ENCODE data around the gene CARD9. TPM values are rescaled to one million over a fixed set of nuclear protein-coding genes. Genes with fewer than 3 reads are reported as not detected.

The CARD9 gene
- total RNA-seq, 4 donors from 2014 or later = 0.57 to 1.1 (median 1.0) TPM

DNA sequence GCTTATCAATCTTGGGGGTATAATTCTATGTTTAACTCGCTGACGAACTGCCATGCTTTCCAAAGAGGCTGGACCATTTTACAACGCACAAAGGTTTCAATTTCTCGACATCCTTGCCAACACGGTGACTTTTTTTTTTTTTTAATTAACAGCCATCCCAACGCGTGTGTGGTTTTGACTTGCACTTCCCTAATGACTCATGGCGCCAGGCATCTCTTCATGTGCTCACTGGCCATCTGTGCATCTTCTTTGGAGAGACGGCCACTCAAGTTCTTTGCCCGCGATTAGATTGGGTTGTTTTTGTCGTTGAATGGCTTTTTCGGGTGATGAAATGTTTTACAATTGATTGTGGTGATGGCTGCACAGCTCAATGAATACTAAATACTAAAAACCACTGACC is 12.5 kb upstream of the CARD9 start:
- no peaks in the 10 kb centered on the region for H3K4me1 ChIP-seq
- intact Hi-C loops (cut with DNase I) = no loop called here
- no peak overlapping the region for H3K27ac ChIP-seq
- DNase-seq = no peak
- peaks cover 15 to 99% (median 33%) of the 10 kb centered on the region in 3 donors for H3K36me3 ChIP-seq
- no peak overlapping the region for H3K4me3 ChIP-seq
- TF ChIP-seq POLR2A (IDR thresholded peaks at IDR 0.05) = no peak
- TF ChIP-seq, protein P1, sequence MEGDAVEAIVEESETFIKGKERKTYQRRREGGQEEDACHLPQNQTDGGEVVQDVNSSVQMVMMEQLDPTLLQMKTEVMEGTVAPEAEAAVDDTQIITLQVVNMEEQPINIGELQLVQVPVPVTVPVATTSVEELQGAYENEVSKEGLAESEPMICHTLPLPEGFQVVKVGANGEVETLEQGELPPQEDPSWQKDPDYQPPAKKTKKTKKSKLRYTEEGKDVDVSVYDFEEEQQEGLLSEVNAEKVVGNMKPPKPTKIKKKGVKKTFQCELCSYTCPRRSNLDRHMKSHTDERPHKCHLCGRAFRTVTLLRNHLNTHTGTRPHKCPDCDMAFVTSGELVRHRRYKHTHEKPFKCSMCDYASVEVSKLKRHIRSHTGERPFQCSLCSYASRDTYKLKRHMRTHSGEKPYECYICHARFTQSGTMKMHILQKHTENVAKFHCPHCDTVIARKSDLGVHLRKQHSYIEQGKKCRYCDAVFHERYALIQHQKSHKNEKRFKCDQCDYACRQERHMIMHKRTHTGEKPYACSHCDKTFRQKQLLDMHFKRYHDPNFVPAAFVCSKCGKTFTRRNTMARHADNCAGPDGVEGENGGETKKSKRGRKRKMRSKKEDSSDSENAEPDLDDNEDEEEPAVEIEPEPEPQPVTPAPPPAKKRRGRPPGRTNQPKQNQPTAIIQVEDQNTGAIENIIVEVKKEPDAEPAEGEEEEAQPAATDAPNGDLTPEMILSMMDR (IDR thresholded peaks at IDR 0.05) = no peak
- H3K27me3 ChIP-seq = no peaks in the 10 kb centered on the region
- 67 to 88% methylated on average over 13 of the region's 13 CpGs for WGBS, 2 donors
- H3K9me3 ChIP-seq = no peaks in the 10 kb centered on the region

DNA sequence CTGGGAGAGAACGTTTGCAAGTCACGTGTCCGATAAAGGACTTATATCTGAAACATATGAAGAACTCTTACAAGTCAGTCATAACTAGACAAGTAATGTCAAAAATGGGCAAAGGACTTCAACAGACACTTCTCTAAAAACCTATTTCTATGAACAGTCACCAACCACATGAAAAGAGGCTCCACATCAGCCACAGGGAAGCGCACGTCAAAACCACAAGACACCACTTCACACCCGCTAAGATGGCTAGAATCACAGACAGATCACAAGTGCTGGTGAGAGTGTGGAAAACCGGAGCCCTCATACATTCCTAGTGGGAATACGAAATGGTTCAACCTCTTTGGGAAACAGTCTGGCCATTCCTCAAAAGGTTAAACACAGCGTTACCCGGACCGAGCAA is 11.5 kb upstream of the CARD9 start:
- peaks cover 15 to 100% (median 29%) of the 10 kb centered on the region in 3 donors for H3K36me3 ChIP-seq
- no peaks in the 10 kb centered on the region for H3K4me1 ChIP-seq
- H3K9me3 ChIP-seq = no peaks in the 10 kb centered on the region
- TF ChIP-seq, protein P1 (IDR thresholded peaks at IDR 0.05) = no peak
- no peak for TF ChIP-seq POLR2A (IDR thresholded peaks at IDR 0.05)
- no peaks in the 10 kb centered on the region for H3K27me3 ChIP-seq
- intact Hi-C loops (cut with DNase I) = no loop called here
- no peak overlapping the region for H3K4me3 ChIP-seq
- WGBS, 2 donors = 75 to 88% methylated on average over 11 of the region's 11 CpGs
- no peak for DNase-seq
- no peak overlapping the region for H3K27ac ChIP-seq

DNA sequence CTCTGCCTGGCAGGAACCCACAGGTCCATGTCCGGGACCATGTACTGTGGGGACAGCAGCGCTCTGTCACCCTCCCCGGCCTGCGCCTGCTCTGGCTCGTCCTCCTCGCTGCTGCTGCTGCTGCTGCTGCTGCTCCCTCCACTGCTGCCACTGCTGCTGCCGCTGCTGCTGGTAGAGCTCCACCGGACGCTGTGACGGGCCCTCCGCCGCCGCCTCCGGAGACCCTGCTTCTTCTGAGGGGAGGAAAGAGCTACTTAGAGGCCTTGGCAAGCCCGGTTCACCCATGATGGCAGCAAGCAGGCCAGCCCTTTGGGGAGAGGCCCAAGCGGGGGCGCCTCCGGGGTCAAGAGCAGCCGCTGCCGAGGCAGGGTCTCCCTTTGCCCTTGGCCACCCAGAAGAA is 10.0 kb upstream of the CARD9 start:
- Histone ChIP-seq H3K36me3 (peaks cover 24 to 100% (median 40%) of the 10 kb centered on the region in 3 donors), H3K27me3 (no peaks in the 10 kb centered on the region)
- no peak for DNase-seq

DNA sequence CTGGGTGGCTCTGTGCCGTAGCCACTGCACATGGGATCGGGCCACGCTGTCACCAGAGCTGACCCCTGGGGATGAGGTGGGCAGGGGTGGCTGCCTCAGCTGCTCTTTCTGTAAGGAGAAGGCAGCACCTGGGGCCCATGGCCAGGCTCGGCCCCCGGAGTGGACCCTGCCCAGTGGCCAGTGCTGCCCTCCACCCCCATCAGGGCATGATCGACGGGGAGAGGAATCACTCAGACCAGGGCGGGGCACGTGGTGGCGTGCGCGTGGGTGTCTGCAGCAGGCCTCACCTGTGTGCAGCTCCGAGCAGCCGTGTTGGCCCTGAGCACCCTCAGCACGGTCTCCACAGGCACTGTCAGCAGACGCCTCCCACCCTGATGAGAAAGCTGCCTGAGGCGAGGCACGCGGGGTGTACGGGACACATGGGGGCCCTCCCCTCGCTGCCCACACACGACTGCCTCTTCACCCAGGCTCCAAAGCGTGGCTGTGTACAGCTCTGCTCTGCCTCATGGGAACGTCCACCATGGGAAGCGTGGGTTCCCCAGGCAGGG is 8.6 kb upstream of the CARD9 start:
- intact Hi-C loops (cut with DNase I) = no loop called here
- DNase-seq = no peak
- Histone ChIP-seq H3K4me3 (no peak overlapping the region), H3K36me3 (peaks cover 19 to 94% (median 31%) of the 10 kb centered on the region in 3 donors), H3K27me3 (no peaks in the 10 kb centered on the region), H3K27ac (no peak overlapping the region), H3K4me1 (no peaks in the 10 kb centered on the region), H3K9me3 (no peaks in the 10 kb centered on the region)
- TF ChIP-seq, protein P1 (IDR thresholded peaks at IDR 0.05) = no peak
- TF ChIP-seq POLR2A (IDR thresholded peaks at IDR 0.05) = no peak
- WGBS, 2 donors = 85% methylated on average over 12 of the region's 25 CpGs; no CpG with 5 or more reads in 1 of the 2 donors

More for the DNA sequence above, 10.0 kb upstream of the CARD9 start:
- intact Hi-C loops (cut with DNase I) = no loop called here
- Histone ChIP-seq H3K4me1 (no peaks in the 10 kb centered on the region), H3K9me3 (no peaks in the 10 kb centered on the region), H3K27ac (no peak overlapping the region), H3K4me3 (no peak overlapping the region)
- WGBS, 2 donors = 100% methylated on average over 1 of the region's 20 CpGs; no CpG with 5 or more reads in 1 of the 2 donors
- TF ChIP-seq, protein P1 (IDR thresholded peaks at IDR 0.05) = no peak
- TF ChIP-seq POLR2A (IDR thresholded peaks at IDR 0.05) = no peak

DNA sequence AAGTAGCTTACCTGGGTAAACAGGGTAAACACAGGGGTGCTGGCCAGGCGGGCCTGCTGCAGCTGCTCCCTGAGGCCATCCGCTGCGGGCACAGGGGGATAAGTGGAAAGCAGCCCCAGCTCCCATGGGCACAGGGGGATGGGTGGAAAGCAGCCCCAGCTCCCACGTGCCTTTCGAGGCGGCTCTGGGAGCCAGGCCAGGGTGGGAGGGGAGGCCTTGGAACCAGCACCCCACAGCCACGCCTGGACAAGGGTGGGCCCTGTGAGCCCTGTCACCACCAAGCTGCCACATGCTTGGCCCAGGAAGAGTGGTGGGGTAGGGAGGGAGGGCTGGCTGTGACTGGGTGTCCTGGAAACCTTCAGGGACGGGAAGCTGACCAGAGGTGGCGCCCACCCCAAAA is 7.8 kb upstream of the CARD9 start:
- Histone ChIP-seq H3K27me3 (no peaks in the 10 kb centered on the region), H3K27ac (no peak overlapping the region), H3K36me3 (peaks cover 18 to 87% (median 30%) of the 10 kb centered on the region in 3 donors), H3K4me1 (no peaks in the 10 kb centered on the region), H3K9me3 (no peaks in the 10 kb centered on the region), H3K4me3 (no peak overlapping the region)
- 86 to 100% methylated on average over 2 to 3 of the region's 9 CpGs for WGBS, 2 donors
- DNase-seq = no peak
- TF ChIP-seq POLR2A (IDR thresholded peaks at IDR 0.05) = no peak
- TF ChIP-seq, protein P1 (IDR thresholded peaks at IDR 0.05) = no peak
- intact Hi-C loops (cut with DNase I) = no loop called here

Data from esophagus squamous epithelium (tissue), 5 donors.